Skin of body (tissue), 2 donors: ENCODE data around the gene NAV2. TPM values are rescaled to one million over a fixed set of nuclear protein-coding genes. Genes with fewer than 3 reads are reported as not detected.

Experiments
- DNase-seq: peaks from one replicate; lab custom pipeline; 2025; lab: John Stamatoyannopoulos, UW
- total RNA-seq: library from RNA; depleted of rRNA; stranded (reverse); fragments of >200 nt; gene quantifications from one replicate; pipeline ENCODE4 v1.2.3, GENCODE V29; 2014

NAV2 gene
- total RNA-seq, 1 donor from 2014 or later = 13.6 TPM

GRCh38 chr11:20016526-20016925, 303.9 kb downstream of the NAV2 start:
- DNase-seq = no peak

GRCh38 chr11:20017320-20017719, 304.7 kb downstream of the NAV2 start:
- DNase-seq = no peak

- no peak for DNase-seq
Observed at GRCh38 chr11:20020198-20020597, 307.6 kb downstream of the NAV2 start.

- DNase-seq = no peak
Observed at GRCh38 chr11:20020716-20021115, 308.1 kb downstream of the NAV2 start.

- no peak for DNase-seq
Observed at GRCh38 chr11:20021212-20021611, 308.6 kb downstream of the NAV2 start.

GRCh38 chr11:20021771-20022362, 309.2 kb downstream of the NAV2 start:
- no peak for DNase-seq

GRCh38 chr11:20022363-20023081, 309.9 kb downstream of the NAV2 start:
- DNase-seq = no peak

GRCh38 chr11:20023082-20023426, 310.4 kb downstream of the NAV2 start:
- DNase-seq = no peak

- DNase-seq = no peak
Observed at GRCh38 chr11:20024172-20024935, 311.7 kb downstream of the NAV2 start.

- DNase-seq = no peak
Observed at GRCh38 chr11:20025332-20025840, 312.7 kb downstream of the NAV2 start.

GRCh38 chr11:20026629-20027555, 314.3 kb downstream of the NAV2 start:
- DNase-seq = no peak

GRCh38 chr11:20027556-20028013, 314.9 kb downstream of the NAV2 start:
- no peak for DNase-seq

GRCh38 chr11:20029193-20029592, 316.6 kb downstream of the NAV2 start:
- DNase-seq = no peak

GRCh38 chr11:20030472-20030871, 317.8 kb downstream of the NAV2 start:
- no peak for DNase-seq

GRCh38 chr11:20031155-20032001, 318.7 kb downstream of the NAV2 start:
- DNase-seq = no peak

- no peak for DNase-seq
Observed at GRCh38 chr11:20032127-20032526, 319.5 kb downstream of the NAV2 start.

GRCh38 chr11:20032577-20033260, 320.1 kb downstream of the NAV2 start:
- DNase-seq = no peak

- DNase-seq = no peak
Observed at GRCh38 chr11:20033806-20034205, 321.2 kb downstream of the NAV2 start.

- DNase-seq = no peak
Observed at GRCh38 chr11:20034941-20035340, 322.3 kb downstream of the NAV2 start.

- DNase-seq = no peak
Observed at GRCh38 chr11:20035375-20035700, 322.7 kb downstream of the NAV2 start.
